Muscle layer of colon (tissue), 2 donors: Measurements from ENCODE around the gene MMAA.
"Not testable (repeated sequence)": the region's sequence is repeated elsewhere in the genome, so short reads cannot be mapped to it uniquely, and the experiment has no call there.

Experiments
- H3K27ac ChIP-seq: one replicate; pipeline ENCODE4 v1.7.0; 2013; ENCODE audit warnings: low read depth, mild to moderate bottlenecking, low read length, moderate library complexity
- H3K27me3 ChIP-seq, 2 donors: one replicate each; pipeline ENCODE4 v1.7.0; 2013; ENCODE audit warnings: low read length in 2 of 2, mild to moderate bottlenecking in 2 of 2; ENCODE audit not compliant: insufficient read depth in 2 of 2, control insufficient read depth in 1 of 2
- H3K36me3 ChIP-seq: one replicate; pipeline ENCODE4 v1.7.0; 2013; ENCODE audit warnings: mild to moderate bottlenecking, low read length; ENCODE audit not compliant: insufficient read depth
- H3K4me1 ChIP-seq: one replicate; pipeline ENCODE4 v1.7.0; 2013; ENCODE audit warnings: mild to moderate bottlenecking, low read length; ENCODE audit not compliant: insufficient read depth
- H3K4me3 ChIP-seq, 2 donors: one replicate each; pipeline ENCODE4 v1.7.0; 2013; ENCODE audit warnings: low read length in 2 of 2, low read depth in 1 of 2, mild to moderate bottlenecking in 1 of 2, moderate library complexity in 1 of 2
- H3K9ac ChIP-seq: one replicate; pipeline ENCODE4 v1.7.0; 2013; ENCODE audit warnings: low read length
- H3K9me3 ChIP-seq: one replicate; pipeline ENCODE4 v1.7.0; 2013; ENCODE audit warnings: mild to moderate bottlenecking, low read length
- donor health status: abdominal sarcoma.
- donor health status: Adenocarcinoma of cecum.

The MMAA gene

DNA sequence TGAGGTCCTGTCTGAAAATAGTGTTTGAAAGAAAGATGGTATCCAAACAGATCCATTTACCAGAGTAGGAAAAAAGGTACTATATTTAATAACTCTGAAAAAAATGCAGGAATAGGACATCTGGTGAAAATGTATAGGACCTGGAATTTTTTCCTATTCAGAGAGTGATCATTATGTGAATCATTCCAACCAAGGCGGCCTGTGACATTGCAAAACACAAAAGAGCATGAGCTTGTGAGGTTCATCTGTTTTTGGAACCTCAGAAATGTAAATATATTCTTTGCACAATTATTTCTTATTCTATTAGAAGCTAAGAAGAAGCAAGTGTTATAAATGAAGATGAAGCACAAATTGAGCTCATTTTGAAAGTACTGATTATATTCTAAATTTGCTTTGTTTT, 62.8 kb downstream of the MMAA start:
- H3K9me3 ChIP-seq: no peaks in the 10 kb centered on the region
- peaks cover 16% of the 10 kb centered on the region for H3K4me1 ChIP-seq
- H3K4me3 ChIP-seq: no peak overlapping the region
- no peak overlapping the region for H3K27ac ChIP-seq
- H3K27me3 ChIP-seq: no peaks in the 10 kb centered on the region
- no peaks in the 10 kb centered on the region for H3K36me3 ChIP-seq
- no peak overlapping the region for H3K9ac ChIP-seq

DNA sequence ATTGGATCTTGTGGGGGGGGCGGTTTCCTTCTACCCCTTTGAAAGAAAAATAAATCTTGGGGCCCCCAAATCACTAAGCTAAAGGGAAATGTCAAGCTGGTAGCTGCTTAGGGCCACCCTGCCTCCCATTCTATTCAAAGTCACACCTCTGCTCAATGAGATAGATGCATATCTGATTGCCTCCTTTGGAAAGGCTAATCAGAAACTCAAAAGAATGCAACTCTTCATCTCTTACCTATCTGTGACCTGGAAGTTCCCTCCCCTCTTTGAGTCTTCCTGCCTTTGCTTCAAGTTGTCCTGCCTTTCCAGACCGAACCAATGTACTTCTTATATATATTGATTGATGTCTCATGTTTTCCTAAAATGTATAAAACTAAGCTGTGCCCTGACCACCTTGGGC, 67.8 kb downstream of the MMAA start:
- Histone ChIP-seq H3K4me1 (no peaks in the 10 kb centered on the region), H3K27me3 (no peaks in the 10 kb centered on the region), H3K9me3 (no peaks in the 10 kb centered on the region), H3K9ac (no peak overlapping the region), H3K36me3 (no peaks in the 10 kb centered on the region), H3K4me3 (no peak overlapping the region), H3K27ac (no peak overlapping the region)

DNA sequence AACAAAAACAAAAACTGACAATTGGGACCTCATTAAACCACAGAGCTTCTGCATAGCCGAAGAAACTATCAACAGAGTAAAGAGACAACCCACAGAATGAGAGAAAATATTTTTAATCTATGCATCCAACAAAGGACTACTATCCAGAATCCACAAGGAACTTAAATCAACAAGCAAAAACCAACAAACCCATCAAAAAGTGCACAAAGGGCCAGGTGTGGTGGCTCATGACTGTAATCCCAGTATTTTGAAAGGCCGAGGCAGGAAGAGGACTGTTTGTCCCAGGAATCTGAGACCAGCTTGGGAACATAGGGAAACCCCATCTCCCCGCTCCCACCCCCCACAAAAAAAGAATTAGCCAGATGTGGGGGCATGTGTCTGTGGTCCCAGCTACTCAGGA, 71.4 kb downstream of the MMAA start:
- Histone ChIP-seq H3K36me3 (no peaks in the 10 kb centered on the region), H3K9ac (no peak overlapping the region), H3K27ac (no peak overlapping the region), H3K9me3 (no peaks in the 10 kb centered on the region), H3K4me1 (no peaks in the 10 kb centered on the region), H3K27me3 (no peaks in the 10 kb centered on the region), H3K4me3 (no peak overlapping the region)

DNA sequence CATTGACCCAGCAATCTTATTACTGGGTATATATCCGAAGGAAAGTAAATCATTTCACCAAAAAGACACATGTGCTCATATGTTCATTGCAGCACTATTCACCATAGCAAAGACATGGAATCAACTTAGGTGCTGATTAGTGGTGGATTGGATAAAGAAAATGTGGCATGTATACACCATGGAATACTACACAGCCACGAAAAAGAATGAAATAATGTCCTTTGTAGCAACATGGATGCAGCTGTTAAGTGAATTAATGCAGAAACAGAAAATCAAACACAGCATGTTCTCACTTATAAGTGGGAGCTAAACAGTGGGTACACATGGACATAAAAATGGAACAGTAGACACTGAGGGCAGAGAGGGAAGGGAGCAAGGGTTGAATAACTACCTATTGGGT, 72.2 kb downstream of the MMAA start:
- H3K9me3 ChIP-seq, H3K27me3 ChIP-seq, H3K4me1 ChIP-seq, H3K27ac ChIP-seq, H3K36me3 ChIP-seq, H3K9ac ChIP-seq, H3K4me3 ChIP-seq: not testable (repeated sequence)

DNA sequence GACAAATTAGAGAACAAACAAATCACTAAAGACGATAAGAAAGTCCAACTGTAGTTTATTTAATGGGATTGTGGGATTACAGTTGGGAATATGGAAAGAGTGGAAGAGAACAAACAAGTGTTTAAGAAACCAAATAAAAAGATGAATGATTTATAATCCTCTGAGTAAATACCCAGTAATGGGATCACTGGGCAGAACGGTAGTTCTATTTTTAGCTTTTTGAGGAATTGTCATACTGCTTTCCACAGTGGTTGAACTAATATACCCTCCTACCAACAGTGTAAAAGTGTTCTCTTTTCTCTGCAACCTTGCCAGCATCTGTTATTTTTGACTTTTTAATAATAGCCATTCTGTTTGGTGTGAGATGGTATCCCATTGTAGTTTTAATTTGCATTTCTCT, 75.7 kb downstream of the MMAA start:
- Histone ChIP-seq H3K36me3 (no peaks in the 10 kb centered on the region), H3K4me1 (no peaks in the 10 kb centered on the region), H3K9me3 (no peaks in the 10 kb centered on the region), H3K27me3 (no peaks in the 10 kb centered on the region), H3K4me3 (no peak overlapping the region), H3K27ac (no peak overlapping the region), H3K9ac (no peak overlapping the region)

DNA sequence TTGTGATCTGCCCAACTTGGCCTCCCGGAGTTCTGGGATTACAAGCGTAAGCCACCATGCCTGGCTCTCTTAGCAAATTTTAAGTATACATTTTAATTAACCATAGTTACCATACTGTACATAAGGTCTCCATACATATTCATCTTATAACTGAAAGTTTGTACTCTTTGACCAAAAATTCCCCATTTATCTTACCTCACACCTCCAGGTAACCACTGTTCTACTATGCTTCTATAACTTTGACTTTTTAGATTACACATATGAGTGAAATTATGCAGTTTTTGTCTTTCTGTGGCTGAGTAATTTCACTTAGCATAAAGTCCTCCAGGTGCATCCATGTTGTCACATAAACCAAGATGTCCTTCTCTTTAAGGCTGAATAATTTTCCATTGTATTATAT, 78.1 kb downstream of the MMAA start:
- Histone ChIP-seq H3K36me3 (no peaks in the 10 kb centered on the region), H3K4me3 (no peak overlapping the region), H3K27ac (no peak overlapping the region), H3K9ac (no peak overlapping the region), H3K27me3 (no peaks in the 10 kb centered on the region), H3K9me3 (no peaks in the 10 kb centered on the region), H3K4me1 (no peaks in the 10 kb centered on the region)

DNA sequence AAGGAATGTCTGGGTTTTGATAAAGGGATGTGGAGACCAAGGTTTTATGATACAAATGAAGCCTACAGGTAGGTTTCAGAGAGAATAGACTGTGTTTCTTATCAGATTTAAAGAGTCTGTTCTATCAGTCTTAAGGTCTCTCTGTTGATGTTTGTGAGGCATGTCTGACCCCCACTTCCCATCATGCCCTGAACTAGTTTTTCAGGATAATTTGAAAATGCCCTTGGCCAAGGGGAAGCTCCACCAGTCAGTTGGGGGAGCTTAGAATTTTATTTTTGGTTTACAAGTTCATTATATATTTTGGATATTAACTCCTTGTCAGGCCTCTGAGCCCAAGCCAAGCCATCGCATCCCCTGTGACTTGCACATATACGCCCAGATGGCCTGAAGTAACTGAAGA, 79.3 kb downstream of the MMAA start:
- Histone ChIP-seq H3K27me3 (no peaks in the 10 kb centered on the region), H3K4me3 (no peak overlapping the region), H3K36me3 (no peaks in the 10 kb centered on the region), H3K9me3 (no peaks in the 10 kb centered on the region), H3K27ac (no peak overlapping the region), H3K4me1 (no peaks in the 10 kb centered on the region), H3K9ac (no peak overlapping the region)

DNA sequence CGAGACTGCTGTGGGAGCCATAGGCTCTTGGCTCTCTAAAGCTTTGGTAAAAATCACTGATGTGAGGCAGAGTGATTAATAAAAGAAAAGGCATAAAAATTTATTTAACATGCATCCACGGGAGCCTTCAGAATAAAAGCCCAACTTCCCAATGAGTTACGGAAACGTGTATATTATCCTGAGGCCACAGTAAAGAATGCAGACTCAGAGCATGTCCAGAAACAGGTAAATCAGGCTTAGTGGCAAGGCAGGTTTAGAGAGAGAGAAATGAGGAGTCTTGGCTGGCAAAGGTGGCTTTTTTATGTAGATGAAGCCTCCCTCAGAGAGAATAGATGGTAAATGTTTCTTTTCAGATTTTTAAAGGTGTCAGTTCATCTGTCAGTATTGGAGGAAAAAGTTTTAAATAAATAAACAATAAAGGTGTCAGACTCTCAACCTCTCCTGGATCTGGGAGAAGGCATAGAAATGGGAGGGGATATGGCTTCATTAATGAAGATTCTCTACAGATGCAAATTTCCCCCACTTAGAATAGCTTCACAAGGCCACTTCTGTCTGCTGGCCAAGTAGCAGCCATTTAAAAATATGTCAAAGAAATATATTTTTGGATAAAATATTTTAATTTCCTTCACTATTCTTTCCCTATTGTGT, 84.8 kb downstream of the MMAA start:
- Histone ChIP-seq H3K27ac (no peak overlapping the region), H3K27me3 (no peaks in the 10 kb centered on the region), H3K36me3 (no peaks in the 10 kb centered on the region), H3K9ac (no peak overlapping the region), H3K9me3 (no peaks in the 10 kb centered on the region), H3K4me3 (no peak overlapping the region), H3K4me1 (no peaks in the 10 kb centered on the region)

DNA sequence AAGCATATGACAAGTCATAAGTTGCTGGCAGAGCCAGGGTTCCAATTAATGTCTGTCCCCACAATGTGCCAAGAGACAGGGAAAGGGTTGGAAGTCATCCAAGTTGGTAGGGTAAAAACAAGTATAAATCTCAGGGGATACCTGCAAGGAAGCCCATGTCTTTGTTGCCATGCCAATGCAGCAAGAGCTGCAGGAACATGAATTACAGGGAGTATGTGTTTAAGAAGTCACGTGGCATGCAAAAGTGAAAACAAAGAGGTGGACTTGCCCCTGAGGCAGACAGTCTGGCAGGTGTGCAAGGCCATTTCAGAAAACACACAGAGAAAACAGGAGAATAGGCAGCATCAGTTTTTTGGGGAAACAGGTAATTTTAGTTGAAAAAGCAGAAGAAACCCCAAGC, 90.2 kb downstream of the MMAA start:
- Histone ChIP-seq H3K9me3 (peaks cover 4% of the 10 kb centered on the region), H3K9ac (no peak overlapping the region), H3K27ac (no peak overlapping the region)

More for the DNA sequence above, 90.2 kb downstream of the MMAA start:
- no peak overlapping the region for H3K4me3 ChIP-seq
- H3K36me3 ChIP-seq: no peaks in the 10 kb centered on the region
- H3K4me1 ChIP-seq: no peaks in the 10 kb centered on the region
- H3K27me3 ChIP-seq: no peaks in the 10 kb centered on the region
